ENCODE measurements around the gene NODAL. TPM values are rescaled to one million over a fixed set of nuclear protein-coding genes. Genes with fewer than 3 reads are reported as not detected.

The NODAL gene
- total RNA-seq, 1 experiment from 2014 or later: 0.30 TPM

DNA sequence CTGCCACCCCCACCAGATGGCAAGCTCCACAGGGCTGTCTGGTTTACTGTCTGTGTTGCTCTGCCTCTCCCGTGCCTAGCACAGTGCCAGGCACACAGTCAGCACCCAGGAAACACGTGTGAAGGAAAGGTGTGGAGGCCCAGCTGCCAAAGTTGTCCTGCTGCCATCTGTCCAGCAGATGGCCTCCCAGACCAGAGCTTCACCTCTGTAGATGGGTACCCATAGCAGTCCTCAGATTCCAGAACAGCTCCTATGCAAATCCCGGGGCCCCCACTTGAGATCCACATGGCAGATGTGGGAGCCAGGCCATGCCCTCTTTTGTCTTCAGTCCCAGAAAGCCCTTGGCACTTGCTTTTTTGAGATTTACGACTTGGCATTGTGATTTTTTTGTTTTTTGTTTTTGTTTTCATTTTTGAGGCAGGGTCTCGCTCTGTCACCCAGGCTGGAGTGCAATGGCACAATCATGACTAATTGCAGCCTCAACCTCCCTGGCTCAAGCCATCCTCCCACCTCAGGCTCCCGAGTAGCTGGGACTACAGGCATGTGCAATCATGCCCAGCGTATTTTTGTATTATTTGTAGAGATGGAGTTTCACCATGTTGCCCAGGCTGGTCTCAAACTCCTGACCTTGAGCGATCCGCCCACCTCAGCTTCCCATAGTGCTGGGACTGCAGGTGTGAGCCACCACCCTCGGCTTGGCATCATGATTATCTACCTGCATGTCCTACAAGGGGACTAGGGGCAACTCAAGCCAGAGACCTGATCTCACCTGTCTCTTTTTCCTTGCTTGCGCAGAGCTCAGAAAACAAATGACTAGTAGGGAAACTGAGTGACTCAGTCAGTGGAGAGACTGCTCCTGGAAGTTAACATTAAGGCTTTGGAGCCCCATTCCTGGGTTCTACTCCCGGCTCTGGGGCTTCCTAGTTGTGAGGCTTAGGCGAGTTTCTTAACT lies 20.2 kb upstream of the NODAL start (continued):
- TF ChIP-seq ZBTB33 (IDR thresholded peaks at IDR 0.05; ENCODE audit: extremely low read depth, insufficient replicate concordance, low read length) (no peak), EZH2phosphoT487 (IDR thresholded peaks at IDR 0.05; ENCODE audit: borderline replicate concordance) (no peak), EZH2 (IDR thresholded peaks at IDR 0.05) (no peak), JUND (IDR thresholded peaks at IDR 0.05) (no peak), ZFX (IDR thresholded peaks at IDR 0.05) (no peak; the same call in 1 of the 2 replicates), ZNF274 (IDR thresholded peaks at IDR 0.05; ENCODE audit: low read depth, low read length) (no peak), FOSL1 (IDR thresholded peaks at IDR 0.05; ENCODE audit: low read depth) (no peak), RAD21 (IDR thresholded peaks at IDR 0.05; ENCODE audit: low read depth) (peak; percentile 99), YY1 (IDR thresholded peaks at IDR 0.05; ENCODE audit: extremely low read depth, insufficient replicate concordance, low read depth, low read length) (no peak), MAX (IDR thresholded peaks at IDR 0.05) (peak; percentile 96), SIN3A (IDR thresholded peaks at IDR 0.05; ENCODE audit: low read depth) (no peak), ATF3 (IDR thresholded peaks at IDR 0.05) (no peak), POLR2A (IDR thresholded peaks at IDR 0.05; ENCODE audit: borderline replicate concordance, extremely low read depth, insufficient read depth, insufficient read length) (no peak), SP1 (IDR thresholded peaks at IDR 0.05; ENCODE audit: low read depth) (no peak), CBX3 (IDR thresholded peaks at IDR 0.05; ENCODE audit: low read depth) (peak; percentile 58; the same call in 1 of the 2 replicates), CEBPB (IDR thresholded peaks at IDR 0.05; ENCODE audit: low read depth) (no peak), EGR1 (IDR thresholded peaks at IDR 0.05; ENCODE audit: low read depth) (no peak), POLR2AphosphoS5 (IDR thresholded peaks at IDR 0.05; ENCODE audit: low read depth, low read length) (no peak)

Measured in HCT116 (cell line).